Measurements from ENCODE around the gene SDR42E1. TPM values are rescaled to one million over a fixed set of nuclear protein-coding genes. Genes with fewer than 3 reads are reported as not detected.
A peak's percentile ranks its signal among the peaks of the same experiment; 100 is the strongest.

SDR42E1 gene, protein sequence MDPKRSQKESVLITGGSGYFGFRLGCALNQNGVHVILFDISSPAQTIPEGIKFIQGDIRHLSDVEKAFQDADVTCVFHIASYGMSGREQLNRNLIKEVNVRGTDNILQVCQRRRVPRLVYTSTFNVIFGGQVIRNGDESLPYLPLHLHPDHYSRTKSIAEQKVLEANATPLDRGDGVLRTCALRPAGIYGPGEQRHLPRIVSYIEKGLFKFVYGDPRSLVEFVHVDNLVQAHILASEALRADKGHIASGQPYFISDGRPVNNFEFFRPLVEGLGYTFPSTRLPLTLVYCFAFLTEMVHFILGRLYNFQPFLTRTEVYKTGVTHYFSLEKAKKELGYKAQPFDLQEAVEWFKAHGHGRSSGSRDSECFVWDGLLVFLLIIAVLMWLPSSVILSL
- total RNA-seq (2011; cell fraction: chromatin; rRNA removed; ENCODE audit: low replicate concordance): 0.12 and 1.2 TPM in 2 replicates
- 0.17 and 0.39 TPM in 2 replicates for total RNA-seq (2011; cell fraction: nucleolus; rRNA removed)
- total RNA-seq (2011; cell fraction: nucleoplasm; rRNA removed): 0.07 and 0.31 TPM in 2 replicates
- total RNA-seq (2014; rRNA removed) (0.29 and 0.64 TPM in 2 replicates), total RNA-seq (2014; rRNA removed; fragmentation: Illumina TruSeq; extraction: Trizol) (0.29 and 0.64 TPM in 2 replicates), total RNA-seq (2015; rRNA removed; fragmentation: Illumina TruSeq; extraction: Trizol) (0.22 and 0.49 TPM in 2 replicates), total RNA-seq (2021) (0.42 and 0.92 TPM in 2 replicates), polyA plus RNA-seq (2011; rRNA removed) (0.22 and 0.25 TPM in 2 replicates), polyA plus RNA-seq (2014; fragmentation: Illumina TruSeq; extraction: Trizol) (0.22 and 0.54 TPM in 2 replicates), polyA plus RNA-seq (2014; fragmentation: Nextera tagmentation; extraction: Ambion mirVana) (1 to 10 TPM in 1 of 2 experiments, under 1 TPM in 1; 0.77 to 1.3 TPM), polyA plus RNA-seq (2014; rRNA removed) (0.13 and 0.46 TPM in 2 replicates), polyA minus RNA-seq (2011; rRNA and poly(A)+ RNA removed) (0.60 and 0.67 TPM in 2 replicates), Bru-seq, nascent RNA (percentile 25 among the genes with signal in this experiment), BruChase-seq, experiment 1, labeled RNA remaining after a 2-hour chase (percentile 28 among the genes with signal in this experiment), BruChase-seq, experiment 2, labeled RNA remaining after a 6-hour chase (percentile 29 among the genes with signal in this experiment)
- 0.01 and 0.10 TPM in 2 replicates for polyA plus RNA-seq (2011; cell fraction: cytosol; rRNA removed)
- 0.14 and 0.15 TPM in 2 replicates for polyA plus RNA-seq (2011; cell fraction: nucleus; rRNA removed)
- 0.40 and 2.6 TPM in 2 replicates for polyA plus RNA-seq (2012)
- polyA minus RNA-seq (2011; cell fraction: cytosol; rRNA and poly(A)+ RNA removed): not detected in 2 replicates
- polyA minus RNA-seq (2011; cell fraction: nucleus; rRNA and poly(A)+ RNA removed): 0.11 and 0.27 TPM in 2 replicates
- long read RNA-seq, experiment 1, partial matches to known transcripts: 0 of 1 reads
- long read RNA-seq, experiment 1, other reads (novel, unspliced or antisense): 0 of 1 reads
- long read RNA-seq, experiment 2: 0 reads
- long read RNA-seq, experiment 3: 0 reads

DNA sequence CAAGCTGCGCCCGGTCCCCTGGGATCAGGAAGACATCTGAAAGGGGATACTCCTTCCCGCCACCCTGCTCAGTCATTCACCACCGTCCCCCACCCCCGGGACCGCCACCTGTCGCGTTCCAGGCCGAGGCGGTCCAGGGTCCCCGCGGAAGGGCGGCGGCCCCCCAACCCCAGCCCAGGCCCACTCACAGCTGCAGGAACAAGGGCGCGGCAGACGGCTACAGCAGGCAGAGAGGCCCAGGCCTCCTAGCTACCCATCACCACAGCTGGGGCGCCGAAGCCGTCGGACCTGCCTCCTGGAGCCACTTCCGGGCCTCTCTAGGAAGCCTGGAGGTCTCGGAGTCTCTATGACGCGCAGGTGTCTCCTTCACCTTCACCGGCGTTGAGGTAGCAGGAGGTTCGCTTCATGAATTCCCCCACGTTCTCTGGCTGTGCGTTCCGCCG, at the start of gene SDR42E1:
TSS of gene SDR42E1 (minus strand) at position 272 of the 443 bp plus-strand sequence. CDS start 10,612 bp downstream, outside the sequence.
- no peak within 1 kb of the TSS for H3K27ac ChIP-seq (ENCODE audit: extremely low read depth, low read depth, low read length)
- H2AFZ ChIP-seq (ENCODE audit: low read depth, low read length): peak within 1 kb of the TSS; percentile 48
- intact Hi-C loops (cut with micrococcal nuclease): no loop called here
- H3K27me3 ChIP-seq (ENCODE audit: control insufficient read depth in 2 of 2, insufficient read depth in 2 of 2, low read length in 2 of 2): 0 out of 5 replicates have a peak, but pooled peaks cover 0 to 4% of the 10 kb centered on the region in 2 experiments
- H3K4me3 ChIP-seq: peak within 1 kb of the TSS; percentile 26; the same call in 1 of the 2 replicates
- peak within 1 kb of the TSS; percentile 43 for H3K4me2 ChIP-seq (ENCODE audit: insufficient read depth, low read length)
- no peaks in the 10 kb centered on the region for H4K20me1 ChIP-seq (replicated peaks; ENCODE audit: control insufficient read depth, insufficient read depth, low read length)
- no peak within 1 kb of the TSS for H3K9ac ChIP-seq (ENCODE audit: insufficient read depth in 1 of 2, low read depth in 2 of 2, low read length in 2 of 2)
- no peaks in the 10 kb centered on the region for H3K79me2 ChIP-seq (ENCODE audit: control insufficient read depth, insufficient read depth, low read length)
- POLR2A ChIA-PET: interaction anchor here (0.9 kb wide), 1 partner anchor 14 kb away, joined by 4 read pairs; no protein-coding TSS in a partner anchor
- H3K36me3 ChIP-seq (ENCODE audit: control insufficient read depth, insufficient read depth, low read length): no peaks in the 10 kb centered on the region
- peaks cover 0 to 4% of the 10 kb centered on the region in 2 experiments; a peak in 1 of 5 replicates for H3K4me1 ChIP-seq (replicated peaks in 1 of 2; ENCODE audit: control insufficient read depth in 2 of 2, insufficient read depth in 2 of 2, low read length in 2 of 2)
- DNase-seq (ENCODE audit: extremely low read depth in 1 of 4, low spot score in 3 of 4): peak in 3 of 4 experiments; percentile 15 to 35 (median 17)
- CTCF ChIA-PET (ENCODE audit: low intra/inter-chr PET ratio): no interaction called here
- BruUV-seq (replicated peaks): no TSS peak
- FAIRE-seq: no peak
- in situ Hi-C loops (cut with MboI): no loop called here
- peak; percentile 83 for ATAC-seq
- WGBS (ENCODE audit: insufficient coverage, low coverage, missing lambda C conversion rate): 1% methylated on average over 23 of the region's 32 CpGs
- H3K9me1 ChIP-seq (ENCODE audit: control insufficient read depth, insufficient read depth, low read length): no peaks in the 10 kb centered on the region
- H3K9me3 ChIP-seq (replicated peaks; ENCODE audit: control insufficient read depth, insufficient read depth, low read depth, low read length): 0 out of 2 replicates have a peak, but pooled peaks cover 2% of the 10 kb centered on the region
- peak; percentile 70 for TF ChIP-seq ELF2 (CRISPR knock-in tag; IDR thresholded peaks at IDR 0.05)
- no peak for TF ChIP-seq ZNF23 (CRISPR knock-in tag; IDR thresholded peaks at IDR 0.05)
- TF ChIP-seq SNIP1 (IDR thresholded peaks at IDR 0.05; ENCODE audit: low read depth): peak; percentile 56; the same call in 1 of the 2 replicates
- no peak for TF ChIP-seq NONO (IDR thresholded peaks at IDR 0.05; ENCODE audit: low read depth in 2 of 2, low read length in 1 of 2)
- TF ChIP-seq, protein P1, sequence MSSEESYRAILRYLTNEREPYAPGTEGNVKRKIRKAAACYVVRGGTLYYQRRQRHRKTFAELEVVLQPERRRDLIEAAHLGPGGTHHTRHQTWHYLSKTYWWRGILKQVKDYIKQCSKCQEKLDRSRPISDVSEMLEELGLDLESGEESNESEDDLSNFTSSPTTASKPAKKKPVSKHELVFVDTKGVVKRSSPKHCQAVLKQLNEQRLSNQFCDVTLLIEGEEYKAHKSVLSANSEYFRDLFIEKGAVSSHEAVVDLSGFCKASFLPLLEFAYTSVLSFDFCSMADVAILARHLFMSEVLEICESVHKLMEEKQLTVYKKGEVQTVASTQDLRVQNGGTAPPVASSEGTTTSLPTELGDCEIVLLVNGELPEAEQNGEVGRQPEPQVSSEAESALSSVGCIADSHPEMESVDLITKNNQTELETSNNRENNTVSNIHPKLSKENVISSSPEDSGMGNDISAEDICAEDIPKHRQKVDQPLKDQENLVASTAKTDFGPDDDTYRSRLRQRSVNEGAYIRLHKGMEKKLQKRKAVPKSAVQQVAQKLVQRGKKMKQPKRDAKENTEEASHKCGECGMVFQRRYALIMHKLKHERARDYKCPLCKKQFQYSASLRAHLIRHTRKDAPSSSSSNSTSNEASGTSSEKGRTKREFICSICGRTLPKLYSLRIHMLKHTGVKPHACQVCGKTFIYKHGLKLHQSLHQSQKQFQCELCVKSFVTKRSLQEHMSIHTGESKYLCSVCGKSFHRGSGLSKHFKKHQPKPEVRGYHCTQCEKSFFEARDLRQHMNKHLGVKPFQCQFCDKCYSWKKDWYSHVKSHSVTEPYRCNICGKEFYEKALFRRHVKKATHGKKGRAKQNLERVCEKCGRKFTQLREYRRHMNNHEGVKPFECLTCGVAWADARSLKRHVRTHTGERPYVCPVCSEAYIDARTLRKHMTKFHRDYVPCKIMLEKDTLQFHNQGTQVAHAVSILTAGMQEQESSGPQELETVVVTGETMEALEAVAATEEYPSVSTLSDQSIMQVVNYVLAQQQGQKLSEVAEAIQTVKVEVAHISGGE (CRISPR knock-in tag; IDR thresholded peaks at IDR 0.05): peak; percentile 72 to 96 (median 95)
- TF ChIP-seq POLR2G (IDR thresholded peaks at IDR 0.05; ENCODE audit: low read depth, low read length): 0 out of 2 replicates have a peak, but pooled peaks have one; percentile 44
- TF ChIP-seq COPS2 (conservative IDR thresholded peaks at IDR 0.05): no peak
- TF ChIP-seq GABPA (tag; conservative IDR thresholded peaks at IDR 0.05; ENCODE audit: low read depth): peak; percentile 94
- TF ChIP-seq, protein P2, sequence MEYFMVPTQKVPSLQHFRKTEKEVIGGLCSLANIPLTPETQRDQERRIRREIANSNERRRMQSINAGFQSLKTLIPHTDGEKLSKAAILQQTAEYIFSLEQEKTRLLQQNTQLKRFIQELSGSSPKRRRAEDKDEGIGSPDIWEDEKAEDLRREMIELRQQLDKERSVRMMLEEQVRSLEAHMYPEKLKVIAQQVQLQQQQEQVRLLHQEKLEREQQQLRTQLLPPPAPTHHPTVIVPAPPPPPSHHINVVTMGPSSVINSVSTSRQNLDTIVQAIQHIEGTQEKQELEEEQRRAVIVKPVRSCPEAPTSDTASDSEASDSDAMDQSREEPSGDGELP (CRISPR knock-in tag; IDR thresholded peaks at IDR 0.05; ENCODE audit: borderline replicate concordance): peak; percentile 66; the same call in 1 of the 2 replicates
- TF ChIP-seq CXXC5 (CRISPR knock-in tag; IDR thresholded peaks at IDR 0.05): peak; percentile 32; the same call in 1 of the 2 replicates
- TF ChIP-seq SP2 (IDR thresholded peaks at IDR 0.05; ENCODE audit: extremely low read depth, low read depth, low read length, poor library complexity, severe bottlenecking): peak; percentile 65
